Measurements from ENCODE around the gene MYO1B. TPM values are rescaled to one million over a fixed set of nuclear protein-coding genes. Genes with fewer than 3 reads are reported as not detected.

Gene MYO1B
- total RNA-seq, 1 experiment from 2014 or later: 2.5 TPM

- DNase-seq (ENCODE audit: low spot score): no peak
These were observed 13.8 kb downstream of the MYO1B start for GRCh38 chr2:191258996-191259395.

DNA sequence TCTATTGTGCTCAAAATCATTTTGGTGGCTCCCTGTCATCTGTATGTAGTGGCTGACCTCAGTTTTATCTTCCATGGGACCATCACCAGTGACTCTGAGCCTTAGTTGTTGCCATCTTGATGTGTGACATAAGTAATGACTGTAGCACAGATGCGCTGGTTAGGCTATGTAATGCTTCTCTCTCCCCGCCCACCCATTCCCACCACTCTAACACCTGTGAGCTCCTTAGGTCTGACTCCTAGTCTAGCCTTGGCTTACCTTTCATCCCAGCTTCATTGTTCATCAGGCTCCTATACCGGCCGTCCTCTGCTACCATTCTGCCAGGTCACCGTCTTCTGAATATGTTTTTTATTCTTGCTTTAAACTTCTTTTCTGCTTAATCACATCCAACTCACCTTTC, 17.2 kb downstream of the MYO1B start:
- DNase-seq (ENCODE audit: low spot score): no peak

DNA sequence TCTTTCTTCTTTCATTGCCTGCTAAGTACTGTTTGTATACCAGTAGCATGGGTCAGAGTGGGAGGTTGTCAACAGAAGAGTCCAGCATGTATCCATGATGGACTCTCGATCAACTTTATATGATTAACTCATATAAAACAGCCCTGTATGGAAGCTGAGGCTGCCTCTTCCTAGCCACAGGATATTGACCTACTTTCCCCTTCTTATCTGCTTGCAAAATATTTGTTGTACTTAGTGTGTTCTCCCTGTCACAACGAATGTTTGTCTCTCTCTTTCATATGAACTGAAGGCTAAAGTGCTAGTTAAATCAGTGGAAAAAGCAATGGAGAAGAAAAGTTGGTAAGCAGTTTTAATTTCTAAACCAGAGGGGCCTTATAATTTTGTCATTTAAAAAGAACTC, 17.8 kb downstream of the MYO1B start:
- no peak for DNase-seq (ENCODE audit: low spot score)

- DNase-seq (ENCODE audit: low spot score): no peak
These were observed 19.5 kb downstream of the MYO1B start for GRCh38 chr2:191264647-191265081.

GRCh38 chr2:191265311-191266170, 20.3 kb downstream of the MYO1B start:
- no peak for DNase-seq (ENCODE audit: low spot score)

DNA sequence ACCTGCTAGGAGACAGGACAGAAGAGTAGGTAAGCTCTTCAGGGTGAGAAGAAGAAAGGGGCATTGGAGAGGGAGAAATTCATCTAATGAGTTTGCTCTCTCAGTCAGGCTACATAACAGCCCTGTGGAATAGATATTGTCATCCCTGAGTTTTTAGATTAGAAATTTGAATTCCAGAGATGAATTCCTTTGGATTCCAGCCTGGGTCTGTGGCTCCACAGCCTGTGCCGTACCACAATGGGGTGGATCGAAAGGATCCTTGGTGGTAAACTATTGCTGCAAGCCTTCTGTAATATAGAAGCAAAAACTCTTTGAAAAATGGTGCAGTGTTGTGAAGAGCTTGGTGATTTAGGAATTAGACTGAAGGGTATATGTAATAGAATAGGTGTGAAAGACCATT, 21.0 kb downstream of the MYO1B start:
- DNase-seq (ENCODE audit: low spot score): no peak

DNA sequence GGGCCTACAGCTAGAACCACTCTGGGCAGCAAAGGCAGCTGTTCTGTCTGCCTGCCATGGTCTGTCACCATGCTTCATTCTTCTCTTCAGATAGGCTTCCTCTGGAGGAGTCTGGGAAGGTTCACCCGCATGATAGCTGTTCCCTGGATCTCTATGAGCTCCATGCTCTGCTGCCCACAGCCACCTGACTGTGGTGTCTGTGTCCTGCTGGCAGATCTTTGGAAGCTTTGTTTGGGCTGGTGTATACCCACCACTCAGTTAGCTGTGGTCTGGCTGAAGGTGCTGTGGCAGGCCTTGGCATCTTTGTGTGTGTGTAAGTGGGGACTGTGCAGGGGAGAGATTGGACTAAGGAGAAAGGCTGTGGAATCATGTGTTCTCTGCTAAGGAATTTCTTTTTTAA, 23.4 kb downstream of the MYO1B start:
- no peak for DNase-seq (ENCODE audit: low spot score)

DNA sequence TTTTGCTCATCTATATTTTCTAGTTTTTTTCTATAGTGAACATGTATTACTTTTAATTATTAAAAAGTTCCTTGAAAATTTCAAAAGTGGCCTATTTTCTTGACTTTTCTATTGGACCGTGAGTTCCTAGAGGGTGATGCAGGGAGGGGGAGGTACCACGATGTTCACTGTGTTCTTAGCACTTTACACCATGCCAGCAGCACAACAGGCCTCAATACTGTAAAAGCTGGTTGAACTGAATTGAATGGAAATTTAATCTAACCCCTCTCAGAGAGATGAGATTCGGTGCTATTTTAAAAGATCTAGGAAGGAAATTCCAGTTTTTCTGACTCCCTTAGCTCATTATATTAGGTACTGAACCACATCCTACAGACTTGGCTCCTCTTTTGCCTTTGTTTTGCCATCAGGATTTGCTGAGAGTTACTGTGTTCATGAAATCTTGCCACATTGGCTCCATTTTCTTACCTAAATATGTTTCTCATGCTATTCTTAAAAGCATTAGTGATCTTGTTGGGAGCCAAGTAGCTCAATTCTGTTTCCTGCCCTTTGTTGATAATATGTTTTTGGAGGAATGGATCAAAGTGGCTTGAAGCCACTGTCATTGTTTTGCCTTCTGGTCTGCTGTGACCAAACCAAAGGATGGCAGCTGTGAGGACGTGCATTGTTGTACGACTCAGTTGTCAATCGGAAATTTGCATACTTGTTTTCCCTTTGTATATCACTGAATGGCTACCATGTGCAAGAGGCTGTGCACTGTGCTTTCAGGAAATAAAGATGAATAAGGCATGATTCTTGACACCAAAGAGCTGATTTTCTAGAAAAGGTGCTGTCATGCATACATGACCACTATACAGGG, 25.3 kb downstream of the MYO1B start:
- DNase-seq (ENCODE audit: low spot score): no peak

GRCh38 chr2:191272064-191272463, 26.9 kb downstream of the MYO1B start:
- no peak for DNase-seq (ENCODE audit: low spot score)

- DNase-seq (ENCODE audit: low spot score): no peak
These were observed 29.2 kb downstream of the MYO1B start for GRCh38 chr2:191274413-191274815.

- no peak for DNase-seq (ENCODE audit: low spot score)
These were observed 31.7 kb downstream of the MYO1B start for GRCh38 chr2:191276792-191277465.

GRCh38 chr2:191280290-191280689, 35.1 kb downstream of the MYO1B start:
- no peak for DNase-seq (ENCODE audit: low spot score)

DNA sequence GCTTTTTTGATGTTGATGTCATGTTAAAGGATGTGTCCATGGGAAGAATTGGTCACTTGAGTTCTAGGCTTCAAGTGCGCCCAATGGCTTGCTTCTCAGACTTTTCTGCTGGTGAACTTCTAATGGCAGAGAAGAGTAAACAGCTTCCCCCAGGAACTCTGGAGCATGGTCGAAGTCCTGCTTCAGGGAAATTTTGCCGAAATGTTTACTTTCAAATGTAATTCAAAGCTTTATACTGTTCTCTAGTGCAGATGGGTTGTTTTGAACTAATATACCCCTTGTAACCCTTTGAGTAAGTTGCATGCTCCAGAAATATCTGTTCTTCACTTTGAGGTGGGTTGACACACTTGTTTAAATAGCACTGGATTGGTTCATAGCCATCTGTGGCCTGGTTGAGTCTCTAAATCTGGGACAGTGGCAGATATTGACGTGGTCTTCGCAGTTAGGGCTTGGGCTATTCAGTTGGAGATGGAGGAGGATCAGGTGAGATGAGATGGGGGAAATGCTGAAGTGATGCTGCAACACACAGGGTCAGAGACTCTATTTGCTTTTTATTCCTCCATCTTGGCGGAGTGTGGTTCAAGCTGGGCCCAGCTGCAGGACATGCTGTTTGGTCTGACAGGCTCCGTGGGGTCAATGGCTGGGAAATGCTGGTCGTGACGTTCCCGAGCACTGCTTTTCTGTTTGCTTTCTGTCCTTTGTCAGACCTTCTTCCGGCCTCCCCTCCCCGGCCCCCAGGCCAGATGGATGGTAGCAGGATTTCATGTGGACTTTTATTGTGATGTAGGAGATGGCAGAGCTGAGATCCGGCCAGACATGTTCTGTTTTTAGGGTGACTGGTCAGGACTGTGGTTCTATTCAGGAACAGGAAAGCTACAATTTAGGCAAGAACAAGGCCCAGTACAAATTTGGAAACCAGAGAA, 35.9 kb downstream of the MYO1B start:
- no peak for DNase-seq (ENCODE audit: low spot score)

DNA sequence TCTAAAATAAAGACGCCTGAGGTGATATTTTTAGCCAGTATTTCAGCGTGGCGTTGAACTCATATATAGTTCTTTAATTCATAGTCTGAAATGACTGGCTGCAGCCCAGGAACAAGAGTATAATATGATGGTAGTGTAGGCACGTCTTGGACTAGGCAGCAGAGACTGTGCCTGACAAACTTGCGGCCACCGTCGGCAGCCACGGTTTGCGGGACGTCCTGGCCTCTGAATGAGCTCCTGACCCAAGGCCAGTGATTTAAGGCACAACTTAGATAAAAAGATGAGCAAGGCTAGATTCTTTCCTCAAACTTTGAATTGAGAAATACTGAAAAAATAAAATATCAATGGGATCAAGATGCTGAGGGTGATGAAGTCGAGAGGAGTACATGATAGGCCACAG, 40.0 kb downstream of the MYO1B start:
- DNase-seq (ENCODE audit: low spot score): no peak

DNA sequence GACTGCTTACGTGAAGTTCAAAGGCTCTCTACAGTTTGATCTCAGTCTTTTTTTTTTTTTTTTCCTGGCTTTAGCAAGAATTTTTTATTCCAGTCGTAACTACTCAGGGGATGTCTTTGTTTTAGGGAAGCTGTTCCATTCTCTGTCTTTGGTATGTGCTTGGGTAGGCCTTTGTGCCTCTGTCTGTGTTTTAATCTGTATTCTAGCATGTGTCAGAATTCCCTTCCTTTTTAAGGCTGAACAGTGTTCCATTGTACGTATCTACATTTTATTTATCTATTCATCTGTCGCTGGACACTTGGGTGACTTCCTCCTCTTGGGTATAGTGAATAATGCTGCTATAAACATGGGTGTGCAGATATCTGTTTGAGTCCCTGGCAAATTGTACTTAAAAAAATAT, 42.6 kb downstream of the MYO1B start:
- no peak for DNase-seq (ENCODE audit: low spot score)

- DNase-seq (ENCODE audit: low spot score): no peak
These were observed 43.8 kb downstream of the MYO1B start for GRCh38 chr2:191289049-191289448.

DNA sequence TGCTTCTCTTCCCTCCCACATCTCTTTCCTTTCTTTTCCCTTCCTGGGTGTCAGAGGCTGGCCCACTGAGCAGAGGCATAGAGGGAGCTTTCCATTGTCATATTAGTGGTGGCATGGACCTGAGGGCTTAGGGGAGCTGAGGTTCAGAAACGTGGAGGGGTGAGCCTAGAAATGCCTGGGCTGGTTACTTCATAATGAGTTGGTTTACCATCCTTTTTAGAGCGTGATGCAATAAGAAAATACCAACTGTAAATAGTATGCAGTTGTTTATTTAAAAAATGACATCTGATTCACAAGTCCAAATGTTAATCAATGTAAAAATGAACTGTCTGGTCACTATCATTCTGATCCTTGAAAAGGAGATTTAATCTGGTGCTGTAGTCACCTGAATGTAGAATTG, 46.3 kb downstream of the MYO1B start:
- DNase-seq (ENCODE audit: low spot score): no peak

GRCh38 chr2:191292869-191293268, 47.7 kb downstream of the MYO1B start:
- DNase-seq (ENCODE audit: low spot score): no peak

GRCh38 chr2:191295088-191295487, 49.9 kb downstream of the MYO1B start:
- DNase-seq (ENCODE audit: low spot score): no peak

DNA sequence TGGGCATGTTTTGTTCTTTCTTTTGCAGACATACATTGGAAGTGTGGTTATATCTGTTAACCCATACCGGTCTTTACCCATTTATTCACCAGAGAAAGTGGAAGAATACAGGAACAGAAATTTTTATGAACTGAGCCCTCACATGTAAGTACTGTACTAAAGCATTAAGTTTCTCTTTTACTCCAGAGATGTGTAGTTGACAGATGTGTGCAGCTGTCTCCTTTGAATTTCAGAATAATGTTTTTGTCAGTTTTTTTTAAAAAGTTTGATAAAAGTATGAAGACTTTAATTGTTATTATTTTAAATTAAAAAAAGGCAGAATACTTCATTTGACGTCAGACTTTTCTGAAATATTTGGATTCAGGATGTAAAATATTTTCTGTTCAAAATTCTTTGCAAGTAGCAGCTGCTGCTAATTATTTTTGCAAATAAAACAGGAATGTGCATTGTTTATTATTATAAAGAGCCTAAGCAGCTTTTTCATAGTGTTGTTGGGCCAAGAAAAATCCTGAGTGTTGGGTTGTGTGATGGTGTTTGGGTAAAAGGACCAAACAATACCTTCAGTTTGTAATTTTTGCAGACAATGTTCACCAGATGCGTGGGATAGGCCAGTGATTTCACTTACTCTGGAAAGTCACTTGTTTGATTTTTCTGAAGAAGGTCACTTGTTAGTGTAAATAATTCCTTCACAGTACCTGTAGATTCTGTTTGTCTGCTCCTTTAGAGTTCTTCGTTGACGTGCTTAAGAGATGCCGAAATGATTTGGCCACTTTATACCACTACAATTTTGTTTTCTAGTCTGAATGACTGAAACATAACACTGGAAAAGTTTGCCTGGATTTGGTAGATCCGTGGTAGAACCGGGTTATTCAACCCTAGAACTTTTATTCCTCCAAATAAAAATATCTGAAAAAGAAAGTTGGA, 51.1 kb downstream of the MYO1B start:
- DNase-seq (ENCODE audit: low spot score): no peak

Data from HT-29 (cell line).